Fibroblast of upper back skin (primary cell): ENCODE measurements around the gene E4F1.

ENCODE experiments used
- DNase-seq: peaks from one replicate; pipeline ENCODE4 v3.0.0-alpha.2; 2013

The E4F1 gene

DNA sequence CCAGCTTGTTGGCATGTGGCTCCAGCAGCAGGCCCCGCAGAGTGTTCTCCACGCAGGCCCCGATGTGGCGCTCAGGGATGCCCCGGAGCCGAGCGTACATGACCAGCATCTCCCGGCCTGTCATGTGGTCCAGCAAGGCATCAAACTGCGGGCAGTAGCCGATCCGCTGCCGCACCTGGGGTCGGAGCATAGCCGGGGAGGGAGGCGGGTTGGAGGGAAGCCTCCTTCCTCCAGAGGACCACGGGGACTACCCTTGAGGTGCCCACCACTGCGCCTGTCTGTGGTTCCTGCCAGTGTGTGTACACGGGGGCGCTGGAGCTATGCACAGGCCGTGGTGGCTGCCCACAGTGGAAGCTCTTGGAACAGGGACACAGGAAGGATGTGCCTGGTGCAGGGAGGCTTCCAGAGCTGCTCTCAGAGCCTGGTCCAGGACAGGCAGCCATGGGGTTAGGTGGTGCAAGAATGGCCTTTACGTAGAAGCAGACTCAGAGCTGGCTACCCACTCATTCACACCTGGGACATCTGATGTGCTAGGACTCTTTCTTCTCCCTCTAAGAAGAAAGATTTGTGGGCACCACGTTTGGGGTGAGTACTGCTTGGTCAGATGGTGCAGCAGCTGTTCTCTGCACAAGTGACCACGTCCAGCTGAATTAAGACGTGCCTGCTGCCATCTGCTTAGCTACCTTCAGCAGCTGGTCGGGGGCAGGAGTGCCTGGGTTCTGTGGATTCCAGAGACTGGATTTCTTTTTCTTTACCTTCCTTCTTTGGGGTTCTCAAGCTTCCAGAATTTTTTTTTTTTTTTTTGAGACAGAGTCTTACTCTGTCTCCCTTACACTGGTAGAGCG, 55.8 kb downstream of the E4F1 start:
- DNase-seq: no peak

DNA sequence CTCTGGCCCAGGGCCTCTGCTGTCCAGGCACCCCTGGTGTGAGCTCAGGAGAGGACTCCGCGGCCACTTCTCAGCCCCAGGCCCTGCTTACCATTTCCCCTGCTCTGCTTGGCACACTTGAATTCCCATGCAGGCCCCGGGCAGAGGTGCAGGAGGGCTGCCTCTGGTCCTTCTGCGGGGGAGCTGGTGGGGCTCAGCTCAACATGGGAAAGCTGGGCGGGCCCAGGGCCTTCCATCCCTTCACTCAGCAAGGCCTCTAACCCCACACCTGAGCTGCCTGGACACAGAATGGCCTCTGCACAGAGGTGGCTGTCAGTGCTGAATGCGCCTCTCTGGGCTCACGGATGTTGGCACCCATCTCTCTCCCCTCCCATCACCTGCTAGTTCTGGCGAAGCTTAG, 57.1 kb downstream of the E4F1 start:
- DNase-seq: no peak

- DNase-seq: no peak
Measured at GRCh38 chr16:2280981-2281542, 57.7 kb downstream of the E4F1 start.

- no peak for DNase-seq
Measured at GRCh38 chr16:2282262-2282661, 58.9 kb downstream of the E4F1 start.

GRCh38 chr16:2282866-2283555, 59.6 kb downstream of the E4F1 start:
- no peak for DNase-seq

GRCh38 chr16:2284001-2284770, 60.8 kb downstream of the E4F1 start:
- DNase-seq: no peak

DNA sequence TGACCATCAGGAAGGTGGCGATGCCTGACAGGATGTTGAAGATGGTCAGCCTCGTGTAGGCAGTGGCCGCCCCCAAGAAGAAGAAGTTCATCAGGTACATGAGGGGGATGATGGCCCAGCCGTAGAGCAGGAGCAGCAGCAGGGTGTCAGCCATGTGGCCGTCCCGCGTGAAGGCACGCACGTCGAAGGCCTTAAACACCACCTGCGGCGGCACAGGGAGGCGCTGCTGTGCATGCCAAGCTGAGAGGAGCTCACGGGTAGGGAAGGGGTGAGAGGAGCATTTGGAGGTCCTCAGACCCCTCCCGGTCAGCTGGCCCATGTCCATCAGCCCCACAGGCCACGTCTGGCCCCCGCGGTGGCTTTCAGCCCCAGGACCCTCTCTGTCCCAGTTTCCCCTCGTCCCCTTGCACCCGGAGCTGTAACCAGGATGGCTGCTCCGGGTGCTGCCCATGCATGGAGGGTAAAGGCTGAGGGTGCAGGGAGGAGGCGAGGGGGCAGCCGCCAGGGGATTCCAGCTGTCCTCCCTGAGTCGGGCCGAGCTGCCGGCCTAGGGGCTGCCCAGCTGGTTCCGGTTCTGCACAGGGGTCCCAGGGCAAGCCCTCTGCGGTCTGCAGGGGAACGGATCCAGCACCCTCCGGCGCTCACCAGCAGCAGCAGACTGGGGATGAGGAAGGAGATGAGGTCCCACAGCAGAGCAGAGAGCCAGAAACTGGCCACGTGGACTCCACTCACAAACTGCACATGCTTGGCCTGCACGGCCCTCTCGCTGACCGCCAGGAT, 61.6 kb downstream of the E4F1 start:
- DNase-seq: no peak
